Lower lobe of right lung (tissue), 2 donors: ENCODE data around the gene TOX2. TPM values are rescaled to one million over a fixed set of nuclear protein-coding genes. Genes with fewer than 3 reads are reported as not detected.

Source experiments
- ATAC-seq, 2 donors: fragments of 200-7000 bp; cut with Tn5 transposase; one replicate each; pipeline ENCODE4 v1.9.1; 2020 to 2022; ENCODE audit warnings: mild to moderate bottlenecking in 2 of 2, moderate library complexity in 2 of 2
- DNase-seq: peaks from one replicate; pipeline ENCODE4 v3.0.0-alpha.2; 2020
- H3K27ac ChIP-seq: fragments of 200-600 bp; one replicate; pipeline ENCODE4 v1.8.0; 2022
- H3K27me3 ChIP-seq: fragments of 200-600 bp; one replicate; pipeline ENCODE4 v1.8.0; 2022; ENCODE audit warnings: low read depth
- H3K36me3 ChIP-seq: fragments of 200-600 bp; one replicate; pipeline ENCODE4 v1.8.0; 2022; ENCODE audit warnings: mild to moderate bottlenecking
- H3K4me1 ChIP-seq: fragments of 200-600 bp; one replicate; pipeline ENCODE4 v1.8.0; 2022
- H3K4me3 ChIP-seq: fragments of 200-600 bp; one replicate; pipeline ENCODE4 v1.8.0; 2022; ENCODE audit warnings: mild to moderate bottlenecking
- H3K9me3 ChIP-seq: fragments of 200-600 bp; one replicate; pipeline ENCODE4 v1.8.0; 2022
- intact Hi-C: fragments of 100-400 bp; cut with DNase I; formaldehyde crosslinking; loops from one replicate; pipeline ENCODE4 v1.11.0; 2022
- total RNA-seq: library from RNA; stranded (reverse); fragmentation: NEBNext Ultra II Directional; extraction: Animal tissue kit (Norgen Biotek cat#: 25700); gene quantifications from one replicate; pipeline ENCODE4 v1.2.1, GENCODE V29; 2021
- TF ChIP-seq, protein P1 (sequence below): fragments of 200-600 bp; IDR thresholded peaks from one replicate; pipeline ENCODE4 v1.8.0; 2022; ENCODE audit warnings: antibody characterized with exemption, mild to moderate bottlenecking
- donor health status: DM: no; HTN: yes; CAD: no; lungs with severe emphysema.

TOX2 gene
- total RNA-seq, 1 donor from 2014 or later, result 16.3 TPM

DNA sequence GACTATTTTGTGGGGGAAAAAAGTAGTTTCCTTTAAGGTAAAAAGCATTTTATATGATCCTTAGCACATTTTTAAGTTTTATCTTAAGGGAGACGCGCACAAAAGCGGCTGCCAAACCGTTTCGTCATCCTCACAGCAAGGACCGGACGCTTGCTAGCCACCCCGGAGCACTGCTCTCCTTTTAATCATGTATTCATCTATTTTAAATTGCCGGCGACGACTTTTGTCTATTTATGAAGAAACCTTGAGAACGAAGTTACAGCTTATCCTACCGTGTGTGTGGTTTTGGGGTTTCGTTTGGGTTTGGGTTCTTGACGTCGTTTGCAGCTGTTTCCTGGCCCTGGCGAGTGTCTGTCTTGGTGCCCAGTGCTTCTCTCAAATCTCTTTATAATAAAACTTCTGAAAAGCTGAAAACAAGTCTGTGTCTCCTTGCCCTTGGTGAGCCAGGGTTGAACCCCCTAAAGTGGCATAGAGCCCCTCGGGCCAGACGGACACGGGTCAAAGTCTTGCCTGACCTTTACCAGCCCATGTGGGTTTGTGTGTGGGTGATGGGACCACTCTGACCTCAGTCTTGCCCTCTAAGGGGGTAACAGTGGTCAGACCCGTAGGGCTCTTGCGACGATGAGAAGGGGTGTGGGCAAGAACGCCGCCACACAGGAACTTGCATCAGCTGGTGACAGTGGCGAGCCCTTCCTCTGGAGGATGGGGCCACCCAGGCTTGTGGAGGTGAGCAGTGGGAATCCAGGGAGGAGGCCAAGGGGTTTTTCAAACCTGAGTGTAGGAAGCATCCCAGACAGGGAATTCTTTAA, 154.8 kb downstream of the TOX2 start:
- no peaks in the 10 kb centered on the region for H3K27me3 ChIP-seq
- H3K36me3 ChIP-seq, result no peaks in the 10 kb centered on the region
- peak overlapping the region; percentile 46 for H3K27ac ChIP-seq
- peak; percentile 34 to 44 for ATAC-seq
- DNase-seq, result no peak
- H3K9me3 ChIP-seq, result no peaks in the 10 kb centered on the region
- TF ChIP-seq, protein P1, sequence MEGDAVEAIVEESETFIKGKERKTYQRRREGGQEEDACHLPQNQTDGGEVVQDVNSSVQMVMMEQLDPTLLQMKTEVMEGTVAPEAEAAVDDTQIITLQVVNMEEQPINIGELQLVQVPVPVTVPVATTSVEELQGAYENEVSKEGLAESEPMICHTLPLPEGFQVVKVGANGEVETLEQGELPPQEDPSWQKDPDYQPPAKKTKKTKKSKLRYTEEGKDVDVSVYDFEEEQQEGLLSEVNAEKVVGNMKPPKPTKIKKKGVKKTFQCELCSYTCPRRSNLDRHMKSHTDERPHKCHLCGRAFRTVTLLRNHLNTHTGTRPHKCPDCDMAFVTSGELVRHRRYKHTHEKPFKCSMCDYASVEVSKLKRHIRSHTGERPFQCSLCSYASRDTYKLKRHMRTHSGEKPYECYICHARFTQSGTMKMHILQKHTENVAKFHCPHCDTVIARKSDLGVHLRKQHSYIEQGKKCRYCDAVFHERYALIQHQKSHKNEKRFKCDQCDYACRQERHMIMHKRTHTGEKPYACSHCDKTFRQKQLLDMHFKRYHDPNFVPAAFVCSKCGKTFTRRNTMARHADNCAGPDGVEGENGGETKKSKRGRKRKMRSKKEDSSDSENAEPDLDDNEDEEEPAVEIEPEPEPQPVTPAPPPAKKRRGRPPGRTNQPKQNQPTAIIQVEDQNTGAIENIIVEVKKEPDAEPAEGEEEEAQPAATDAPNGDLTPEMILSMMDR, result no peak
- peaks cover 6% of the 10 kb centered on the region for H3K4me1 ChIP-seq
- intact Hi-C loops, result no loop called here
- H3K4me3 ChIP-seq, result no peak overlapping the region

DNA sequence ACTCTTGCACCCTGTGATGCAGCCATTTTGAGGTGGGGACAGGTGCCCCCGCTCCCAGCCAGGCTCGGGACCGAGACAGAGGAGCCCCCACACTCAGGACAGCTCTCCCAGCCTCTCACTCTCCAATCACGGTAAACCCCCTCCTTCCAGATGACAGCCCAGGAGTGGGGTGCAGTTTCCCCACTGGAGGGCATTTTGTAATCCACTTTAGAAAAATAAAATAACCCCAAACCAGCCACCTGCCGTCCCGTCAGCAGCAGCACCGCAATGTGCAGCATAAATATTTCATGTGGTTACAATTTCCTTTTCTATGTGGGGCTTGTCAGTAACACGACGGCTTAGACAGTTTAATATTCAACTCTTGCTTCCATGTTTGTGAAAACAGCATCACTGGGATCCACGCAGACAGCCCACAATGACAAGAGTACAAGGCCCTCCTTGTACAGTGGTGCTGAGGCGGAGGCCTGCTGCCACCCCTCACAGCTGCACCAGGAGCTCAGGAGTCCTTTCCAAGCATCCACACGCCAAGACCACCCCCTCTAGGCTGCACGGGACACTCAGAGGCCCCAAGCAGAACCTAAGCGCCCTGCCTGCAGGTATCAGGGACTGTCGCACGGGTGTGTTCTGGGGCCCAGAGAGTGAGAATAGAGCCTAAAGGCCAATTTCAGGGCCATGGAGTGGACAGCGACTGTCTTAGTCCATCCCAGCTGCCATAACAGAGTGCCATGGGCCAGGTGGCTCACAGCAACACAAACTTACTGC, 155.7 kb downstream of the TOX2 start:
- no peak for ATAC-seq
- TF ChIP-seq, protein P1, result no peak
- peaks cover 6% of the 10 kb centered on the region for H3K4me1 ChIP-seq
- H3K9me3 ChIP-seq, result no peaks in the 10 kb centered on the region
- intact Hi-C loops, result no loop called here
- no peak for DNase-seq
- no peak overlapping the region for H3K4me3 ChIP-seq
- peak overlapping the region; percentile 46 for H3K27ac ChIP-seq
- H3K27me3 ChIP-seq, result no peaks in the 10 kb centered on the region
- H3K36me3 ChIP-seq, result no peaks in the 10 kb centered on the region

- Histone ChIP-seq H3K36me3 (no peaks in the 10 kb centered on the region), H3K4me3 (no peak overlapping the region), H3K9me3 (no peaks in the 10 kb centered on the region), H3K4me1 (peaks cover 6% of the 10 kb centered on the region), H3K27ac (no peak overlapping the region), H3K27me3 (no peaks in the 10 kb centered on the region)
- DNase-seq, result no peak
- TF ChIP-seq, protein P1, result no peak
- ATAC-seq, result no peak
- intact Hi-C loops, result no loop called here
Measured at GRCh38 chr20:44071057-44071456, 156.4 kb downstream of the TOX2 start.

DNA sequence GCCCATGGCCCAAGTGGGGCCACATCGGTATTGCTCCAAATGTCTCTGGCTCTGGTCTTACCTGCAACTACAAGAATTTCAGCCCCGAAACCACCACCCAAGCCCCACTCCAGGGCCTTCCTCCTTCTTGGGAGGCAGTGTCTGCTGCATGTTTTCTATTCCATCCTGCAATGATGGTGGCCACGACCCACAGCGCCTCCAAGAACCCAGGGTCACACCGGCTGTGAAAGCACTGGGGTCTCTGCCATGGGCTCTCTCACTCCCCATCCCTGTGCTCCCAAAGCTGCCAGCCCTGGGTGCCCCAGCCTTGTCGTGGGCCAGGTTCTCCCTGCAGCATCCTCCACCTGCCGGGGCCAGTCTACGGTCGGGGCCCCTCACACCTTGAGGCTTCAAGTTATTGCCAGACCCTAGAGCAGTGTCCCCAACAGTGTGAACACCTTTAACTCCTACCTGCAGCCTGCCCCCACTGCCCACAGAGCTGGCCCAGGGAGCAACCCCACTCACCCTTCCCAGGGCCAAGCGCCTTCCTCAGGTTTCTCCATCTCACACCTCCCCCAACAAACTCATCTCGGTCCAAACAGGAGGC, 157.0 kb downstream of the TOX2 start:
- intact Hi-C loops, result no loop called here
- DNase-seq (no peak), ATAC-seq (no peak)
- no peak overlapping the region for H3K27ac ChIP-seq
- no peaks in the 10 kb centered on the region for H3K27me3 ChIP-seq
- TF ChIP-seq, protein P1, result no peak
- no peaks in the 10 kb centered on the region for H3K9me3 ChIP-seq
- no peak overlapping the region for H3K4me3 ChIP-seq
- H3K4me1 ChIP-seq, result peaks cover 6% of the 10 kb centered on the region
- H3K36me3 ChIP-seq, result no peaks in the 10 kb centered on the region

GRCh38 chr20:44072384-44072783, 157.7 kb downstream of the TOX2 start:
- intact Hi-C loops, result no loop called here
- Histone ChIP-seq H3K36me3 (no peaks in the 10 kb centered on the region), H3K4me3 (no peak overlapping the region), H3K27ac (no peak overlapping the region), H3K27me3 (no peaks in the 10 kb centered on the region), H3K9me3 (no peaks in the 10 kb centered on the region), H3K4me1 (peaks cover 6% of the 10 kb centered on the region)
- TF ChIP-seq, protein P1, result no peak
- ATAC-seq (no peak), DNase-seq (no peak)
